Lung (tissue), 12 donors: ENCODE results near the gene SPAG9. TPM values are rescaled to one million over a fixed set of nuclear protein-coding genes. Genes with fewer than 3 reads are reported as not detected.

ENCODE experiments used
- ATAC-seq: fragments of 200-7000 bp; cut with Tn5 transposase; one replicate; pipeline ENCODE4 v1.9.1; 2020; ENCODE audit warnings: moderate number of reproducible peaks; ENCODE audit not compliant: insufficient read depth, low FRiP score
- DNase-seq, 3 donors: peaks; one replicate each; pipeline ENCODE4 v3.0.0-alpha.2; 2013 to 2017
- H3K27ac ChIP-seq, 2 donors: one replicate each; pipeline ENCODE4 v1.5.1; 2013; ENCODE audit warnings: mild to moderate bottlenecking in 2 of 2, moderate library complexity in 2 of 2, control low read depth in 1 of 2, inconsistent platforms in 1 of 2, low read depth in 1 of 2, low read length in 1 of 2
- H3K27me3 ChIP-seq, 3 donors: one replicate each; pipeline ENCODE4 v1.5.1; 2013; ENCODE audit warnings: low read length in 2 of 3; ENCODE audit not compliant: control insufficient read depth in 3 of 3, insufficient read depth in 3 of 3
- H3K36me3 ChIP-seq, 4 donors: one replicate each; pipeline ENCODE4 v1.5.1; 2013; ENCODE audit warnings: low read length in 4 of 4, mild to moderate bottlenecking in 1 of 4, moderate library complexity in 1 of 4; ENCODE audit not compliant: control insufficient read depth in 4 of 4, insufficient read depth in 4 of 4
- H3K4me1 ChIP-seq, 5 donors: one replicate each; pipeline ENCODE4 v1.5.1; 2013; ENCODE audit warnings: low read length in 5 of 5, mild to moderate bottlenecking in 2 of 5, moderate library complexity in 1 of 5; ENCODE audit not compliant: control insufficient read depth in 5 of 5, insufficient read depth in 5 of 5
- H3K4me3 ChIP-seq: one replicate; pipeline ENCODE4 v1.5.1; 2013; ENCODE audit warnings: mild to moderate bottlenecking, control low read depth, moderate library complexity
- H3K9ac ChIP-seq, 2 donors: one replicate each; pipeline ENCODE4 v1.5.1; 2013; ENCODE audit warnings: low read length in 2 of 2, control low read depth in 1 of 2; ENCODE audit not compliant: insufficient read depth in 1 of 2
- H3K9me3 ChIP-seq, 4 donors: one replicate each; pipeline ENCODE4 v1.5.1; 2013; ENCODE audit warnings: low read length in 3 of 4, mild to moderate bottlenecking in 1 of 4, moderate library complexity in 1 of 4; ENCODE audit not compliant: control insufficient read depth in 4 of 4, insufficient read depth in 3 of 4
- WGBS, 2 donors: extraction: QIAGEN DNeasy Blood & Tissue Kit; methylation state at CpG; one replicate each; pipeline ENCODE4 v1.1.7; 2013; 5-methylcytosine and 5-hydroxymethylcytosine counted together
- polyA plus RNA-seq, 2 donors: library from polyadenylated mRNA; stranded (reverse); fragments of 200-250 nt; gene quantifications; one replicate each; pipeline ENCODE4 v1.2.1, GENCODE V29; 2013
- total RNA-seq, 2 donors: library from RNA; depleted of rRNA in 1 of 2; stranded (reverse); fragments of >200 nt in 1 of 2; gene quantifications; one replicate each; pipeline ENCODE4 v1.2.1, GENCODE V29; 2014 to 2021
- TF ChIP-seq, protein P1 (sequence below): IDR thresholded peaks from 2 replicates; pipeline ENCODE4 v1.5.1; 2012; ENCODE audit warnings: mild to moderate bottlenecking; ENCODE audit errors: control extremely low read depth, extremely low read depth
- donor health status: control.
- donor health status: control.
- donor health status: Bipolar disorder and iron deficiency.
- donor health status: healthy.
- donor health status: DM: yes; HTN: yes; CAD: no.

Gene SPAG9
- total and polyA plus RNA-seq, 4 donors: 37.2 to 174 (median 75.2) TPM

DNA sequence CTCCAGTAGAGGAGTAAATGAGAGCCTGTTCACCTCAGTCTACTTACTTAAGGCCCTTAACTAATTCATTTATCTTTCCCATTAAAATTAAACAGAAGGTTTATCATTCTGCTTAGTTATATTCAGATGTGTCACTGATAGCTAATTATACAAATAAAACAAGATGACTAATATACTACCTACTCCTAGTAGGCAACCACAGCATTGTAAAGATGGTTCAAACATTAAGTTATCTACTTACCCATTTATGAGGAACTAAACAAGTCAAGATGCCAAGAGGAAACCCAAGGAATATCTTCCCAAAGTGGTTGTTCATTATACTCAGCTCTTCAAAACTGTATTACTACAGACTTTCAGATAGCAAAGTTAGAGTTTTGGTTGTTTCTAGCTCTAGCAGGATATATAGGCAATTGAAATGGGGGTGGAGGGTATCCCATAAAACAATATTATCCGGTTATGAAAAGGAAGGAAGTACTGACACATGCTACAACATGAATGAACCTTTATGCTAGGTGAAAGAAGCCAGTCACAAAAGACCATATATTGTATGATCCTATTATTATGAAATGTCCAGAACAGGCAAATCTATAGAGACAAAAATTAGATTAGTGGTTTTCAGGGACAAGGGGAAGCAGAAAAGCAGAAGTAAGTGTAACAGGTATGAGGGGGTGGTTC lies 56.5 kb downstream of the SPAG9 start:
- 16 to 46% methylated on average over 1 of the region's 1 CpG for WGBS, 2 donors
- no peak for ATAC-seq

DNA sequence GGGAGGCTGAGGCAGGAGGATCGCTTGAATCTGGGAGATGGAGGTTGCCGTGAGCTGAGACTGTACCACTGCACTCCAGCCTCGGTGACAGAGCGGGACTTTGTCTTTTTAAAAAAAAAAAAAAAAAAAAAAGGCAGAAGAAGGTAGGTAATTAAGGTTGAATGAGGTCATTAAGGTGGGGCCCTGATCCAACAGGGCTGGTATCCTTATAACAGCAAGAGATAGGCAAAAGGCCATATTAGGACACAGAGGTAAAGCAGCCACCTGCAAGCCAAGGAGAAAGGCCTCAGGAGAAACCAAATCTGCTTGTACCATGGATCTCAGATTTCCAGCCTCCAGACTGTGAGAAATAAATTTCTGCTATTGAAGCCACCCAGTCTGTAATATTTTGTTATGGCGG lies 60.3 kb downstream of the SPAG9 start:
- no peak for ATAC-seq

More for the DNA sequence above, 56.5 kb downstream of the SPAG9 start:
- DNase-seq: no peak
- Histone ChIP-seq H3K27me3 (no peaks in the 10 kb centered on the region), H3K9me3 (no peaks in the 10 kb centered on the region), H3K36me3 (peaks cover 0 to 2% (median under 1%) of the 10 kb centered on the region in 4 donors), H3K4me3 (no peak overlapping the region), H3K4me1 (peaks cover 0 to 4% (median 0%) of the 10 kb centered on the region in 5 donors), H3K9ac (no peak overlapping the region), H3K27ac (no peak overlapping the region)
- TF ChIP-seq, protein P1, sequence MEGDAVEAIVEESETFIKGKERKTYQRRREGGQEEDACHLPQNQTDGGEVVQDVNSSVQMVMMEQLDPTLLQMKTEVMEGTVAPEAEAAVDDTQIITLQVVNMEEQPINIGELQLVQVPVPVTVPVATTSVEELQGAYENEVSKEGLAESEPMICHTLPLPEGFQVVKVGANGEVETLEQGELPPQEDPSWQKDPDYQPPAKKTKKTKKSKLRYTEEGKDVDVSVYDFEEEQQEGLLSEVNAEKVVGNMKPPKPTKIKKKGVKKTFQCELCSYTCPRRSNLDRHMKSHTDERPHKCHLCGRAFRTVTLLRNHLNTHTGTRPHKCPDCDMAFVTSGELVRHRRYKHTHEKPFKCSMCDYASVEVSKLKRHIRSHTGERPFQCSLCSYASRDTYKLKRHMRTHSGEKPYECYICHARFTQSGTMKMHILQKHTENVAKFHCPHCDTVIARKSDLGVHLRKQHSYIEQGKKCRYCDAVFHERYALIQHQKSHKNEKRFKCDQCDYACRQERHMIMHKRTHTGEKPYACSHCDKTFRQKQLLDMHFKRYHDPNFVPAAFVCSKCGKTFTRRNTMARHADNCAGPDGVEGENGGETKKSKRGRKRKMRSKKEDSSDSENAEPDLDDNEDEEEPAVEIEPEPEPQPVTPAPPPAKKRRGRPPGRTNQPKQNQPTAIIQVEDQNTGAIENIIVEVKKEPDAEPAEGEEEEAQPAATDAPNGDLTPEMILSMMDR: no peak

DNA sequence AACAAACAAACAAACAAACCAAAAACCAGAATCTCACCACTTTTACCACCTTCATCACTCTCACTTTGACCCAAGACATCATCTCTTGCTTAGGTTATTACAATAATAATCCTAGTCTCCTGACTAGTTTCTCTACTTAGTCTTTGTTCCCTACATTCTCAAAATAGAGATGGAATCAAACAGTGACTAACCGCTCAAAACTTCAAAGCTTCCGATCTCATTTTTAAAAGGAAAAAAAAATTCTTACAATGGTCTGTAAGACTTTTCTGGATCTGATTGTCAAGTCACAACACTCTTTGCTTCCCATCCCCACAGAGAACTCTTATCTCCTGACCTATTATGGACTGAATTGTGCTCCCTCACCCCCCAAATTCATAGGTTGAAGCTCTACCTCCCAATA lies 60.9 kb downstream of the SPAG9 start:
- no peak for DNase-seq
- 90 to 96% methylated on average over 2 of the region's 2 CpGs for WGBS, 2 donors
- Histone ChIP-seq H3K4me1 (peaks cover 0 to 14% (median 4%) of the 10 kb centered on the region in 5 donors), H3K27ac (no peak overlapping the region), H3K36me3 (peaks cover 0 to 1% (median 0%) of the 10 kb centered on the region in 4 donors), H3K27me3 (no peaks in the 10 kb centered on the region), H3K9me3 (no peaks in the 10 kb centered on the region), H3K9ac (no peak overlapping the region), H3K4me3 (no peak overlapping the region)
- TF ChIP-seq, protein P1: no peak
- ATAC-seq: no peak

More for the DNA sequence above, 60.3 kb downstream of the SPAG9 start:
- WGBS, 2 donors: 91 to 98% methylated on average over 5 of the region's 5 CpGs
- H3K27ac ChIP-seq: no peak overlapping the region
- no peak overlapping the region for H3K9ac ChIP-seq
- H3K27me3 ChIP-seq: no peaks in the 10 kb centered on the region
- no peaks in the 10 kb centered on the region for H3K9me3 ChIP-seq
- no peak overlapping the region for H3K4me3 ChIP-seq
- TF ChIP-seq, protein P1: no peak
- no peak for DNase-seq
- H3K4me1 ChIP-seq: peaks cover 0 to 14% (median 4%) of the 10 kb centered on the region in 5 donors
- peaks cover 0 to 1% (median 0%) of the 10 kb centered on the region in 4 donors for H3K36me3 ChIP-seq
